ENCODE results near the gene GUCY1B1.

Gene GUCY1B1

DNA sequence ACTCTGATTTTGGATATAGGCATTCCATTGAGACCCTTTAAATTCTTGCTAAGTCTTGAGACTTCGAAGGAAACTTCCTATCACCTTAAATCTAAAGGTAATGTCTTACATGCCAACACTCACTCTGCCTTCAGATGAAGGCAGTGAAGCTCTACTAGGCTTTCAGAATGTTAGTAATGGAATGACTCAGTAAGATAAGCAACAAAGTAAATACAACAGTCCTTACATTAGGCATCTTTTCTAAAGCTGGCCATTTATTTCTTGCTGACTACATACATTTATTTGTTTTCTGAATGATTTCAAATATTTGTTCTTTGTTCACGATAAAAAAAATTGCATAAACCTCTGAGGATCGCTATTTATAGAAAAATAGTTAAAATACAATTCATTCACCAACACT lies 63.8 kb downstream of the GUCY1B1 start:
- Histone ChIP-seq H3K4me1 (ENCODE audit: low read depth, poor library complexity, severe bottlenecking) (no peaks in the 10 kb centered on the region), H3K27me3 (ENCODE audit: insufficient read depth, low read depth) (no peaks in the 10 kb centered on the region), H3K4me2 (no peak overlapping the region), H3K27ac (no peak overlapping the region), H3K9ac (no peak overlapping the region), H3K36me3 (ENCODE audit: insufficient read depth) (no peaks in the 10 kb centered on the region), H3K79me2 (ENCODE audit: insufficient read depth, low read depth) (no peaks in the 10 kb centered on the region), H3K4me3 (IDR thresholded peaks at IDR 0.05; ENCODE audit: insufficient read depth, low read depth, low read length) (no peak overlapping the region), H2AFZ (ENCODE audit: low read depth) (no peak overlapping the region), H4K20me1 (ENCODE audit: insufficient read depth) (no peaks in the 10 kb centered on the region)
- TF ChIP-seq, protein P1, sequence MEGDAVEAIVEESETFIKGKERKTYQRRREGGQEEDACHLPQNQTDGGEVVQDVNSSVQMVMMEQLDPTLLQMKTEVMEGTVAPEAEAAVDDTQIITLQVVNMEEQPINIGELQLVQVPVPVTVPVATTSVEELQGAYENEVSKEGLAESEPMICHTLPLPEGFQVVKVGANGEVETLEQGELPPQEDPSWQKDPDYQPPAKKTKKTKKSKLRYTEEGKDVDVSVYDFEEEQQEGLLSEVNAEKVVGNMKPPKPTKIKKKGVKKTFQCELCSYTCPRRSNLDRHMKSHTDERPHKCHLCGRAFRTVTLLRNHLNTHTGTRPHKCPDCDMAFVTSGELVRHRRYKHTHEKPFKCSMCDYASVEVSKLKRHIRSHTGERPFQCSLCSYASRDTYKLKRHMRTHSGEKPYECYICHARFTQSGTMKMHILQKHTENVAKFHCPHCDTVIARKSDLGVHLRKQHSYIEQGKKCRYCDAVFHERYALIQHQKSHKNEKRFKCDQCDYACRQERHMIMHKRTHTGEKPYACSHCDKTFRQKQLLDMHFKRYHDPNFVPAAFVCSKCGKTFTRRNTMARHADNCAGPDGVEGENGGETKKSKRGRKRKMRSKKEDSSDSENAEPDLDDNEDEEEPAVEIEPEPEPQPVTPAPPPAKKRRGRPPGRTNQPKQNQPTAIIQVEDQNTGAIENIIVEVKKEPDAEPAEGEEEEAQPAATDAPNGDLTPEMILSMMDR (conservative IDR thresholded peaks at IDR 0.05; ENCODE audit: low read depth, low read length) = no peak

DNA sequence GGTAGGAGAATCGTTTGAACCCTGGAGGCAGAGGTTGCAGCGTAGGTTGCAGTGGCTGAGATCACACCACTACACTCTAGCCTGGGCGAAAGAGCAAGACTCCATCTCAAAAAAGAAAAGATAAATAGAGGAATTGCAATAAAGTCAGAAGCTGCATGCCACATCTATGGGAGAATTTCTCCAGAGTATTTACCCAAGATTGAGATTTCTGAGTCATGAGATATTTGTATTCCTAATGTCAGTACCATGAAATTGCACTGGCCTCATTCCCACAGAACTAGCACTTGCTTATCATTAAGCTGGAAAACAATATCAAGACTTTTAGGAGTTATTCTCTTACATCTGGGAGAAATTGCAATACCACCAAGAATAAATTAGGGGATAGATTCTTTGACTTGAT lies 69.8 kb downstream of the GUCY1B1 start:
- Histone ChIP-seq H3K27ac (no peak overlapping the region), H4K20me1 (ENCODE audit: insufficient read depth) (no peaks in the 10 kb centered on the region), H3K4me2 (no peak overlapping the region), H2AFZ (ENCODE audit: low read depth) (no peak overlapping the region), H3K4me3 (IDR thresholded peaks at IDR 0.05; ENCODE audit: insufficient read depth, low read depth, low read length) (no peak overlapping the region), H3K36me3 (ENCODE audit: insufficient read depth) (no peaks in the 10 kb centered on the region), H3K4me1 (ENCODE audit: low read depth, poor library complexity, severe bottlenecking) (no peaks in the 10 kb centered on the region), H3K79me2 (ENCODE audit: insufficient read depth, low read depth) (no peaks in the 10 kb centered on the region), H3K27me3 (ENCODE audit: insufficient read depth, low read depth) (no peaks in the 10 kb centered on the region), H3K9ac (no peak overlapping the region)
- TF ChIP-seq, protein P1 (conservative IDR thresholded peaks at IDR 0.05; ENCODE audit: low read depth, low read length) = no peak

DNA sequence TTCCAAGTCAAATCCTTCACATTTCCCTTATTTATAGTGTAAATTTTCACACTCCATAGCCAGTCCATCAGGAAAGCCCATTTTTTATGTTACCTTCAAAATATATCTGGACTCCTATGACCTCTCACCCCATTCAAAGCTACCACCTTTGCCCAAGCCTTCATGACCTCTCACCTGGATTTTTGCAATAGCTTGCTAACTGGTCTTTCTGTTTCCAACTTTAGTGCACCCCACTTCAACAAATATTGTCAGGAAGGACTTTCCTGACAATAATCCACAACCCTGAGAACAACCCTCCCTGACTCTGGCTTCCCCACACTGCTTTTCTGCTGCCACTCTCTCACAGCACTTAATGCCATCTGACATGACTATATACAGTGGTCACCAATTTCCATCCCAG lies 73.8 kb downstream of the GUCY1B1 start:
- Histone ChIP-seq H2AFZ (ENCODE audit: low read depth) (no peak overlapping the region), H3K9ac (no peak overlapping the region), H3K4me1 (ENCODE audit: low read depth, poor library complexity, severe bottlenecking) (no peaks in the 10 kb centered on the region), H3K4me3 (IDR thresholded peaks at IDR 0.05; ENCODE audit: insufficient read depth, low read depth, low read length) (no peak overlapping the region), H3K27me3 (ENCODE audit: insufficient read depth, low read depth) (no peaks in the 10 kb centered on the region), H3K79me2 (ENCODE audit: insufficient read depth, low read depth) (no peaks in the 10 kb centered on the region), H3K36me3 (ENCODE audit: insufficient read depth) (no peaks in the 10 kb centered on the region), H4K20me1 (ENCODE audit: insufficient read depth) (no peaks in the 10 kb centered on the region), H3K27ac (no peak overlapping the region), H3K4me2 (no peak overlapping the region)
- TF ChIP-seq, protein P1 (conservative IDR thresholded peaks at IDR 0.05; ENCODE audit: low read depth, low read length) = no peak

DNA sequence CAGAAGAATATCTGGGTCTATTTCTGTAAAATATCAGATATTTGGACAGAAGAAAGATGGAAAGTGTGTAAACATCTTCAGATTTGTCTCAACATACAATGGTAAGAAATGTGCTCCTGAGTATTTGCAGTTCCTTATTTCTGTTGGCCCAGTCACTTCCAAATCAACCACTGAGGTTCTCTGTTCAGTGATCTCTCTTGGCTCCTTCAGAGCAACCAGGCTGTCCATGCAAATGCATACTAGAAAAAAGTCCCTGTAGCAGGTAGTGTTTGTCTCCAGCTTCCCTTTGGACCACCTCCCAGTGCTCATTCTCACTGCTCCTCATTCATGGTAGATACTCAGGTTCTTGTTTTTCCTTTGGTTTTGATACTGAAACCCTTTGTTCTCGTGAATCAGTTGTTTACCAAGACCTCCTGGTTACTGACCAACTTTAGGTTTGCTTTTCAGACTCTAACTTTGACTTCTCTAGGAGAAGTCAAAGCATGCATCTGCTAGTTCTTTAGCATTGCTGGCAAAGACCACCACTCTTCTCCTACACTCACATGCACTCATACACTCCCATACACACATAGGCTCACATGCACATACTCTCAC lies 78.5 kb downstream of the GUCY1B1 start:
- no peak overlapping the region for H2AFZ ChIP-seq (ENCODE audit: low read depth)
- no peaks in the 10 kb centered on the region for H3K4me1 ChIP-seq (ENCODE audit: low read depth, poor library complexity, severe bottlenecking)
- TF ChIP-seq, protein P1 (conservative IDR thresholded peaks at IDR 0.05; ENCODE audit: low read depth, low read length) = no peak
- H3K27ac ChIP-seq = no peak overlapping the region
- no peak overlapping the region for H3K4me2 ChIP-seq
- H3K79me2 ChIP-seq (ENCODE audit: insufficient read depth, low read depth) = no peaks in the 10 kb centered on the region
- no peak overlapping the region for H3K4me3 ChIP-seq (IDR thresholded peaks at IDR 0.05; ENCODE audit: insufficient read depth, low read depth, low read length)
- H4K20me1 ChIP-seq (ENCODE audit: insufficient read depth) = no peaks in the 10 kb centered on the region
- H3K27me3 ChIP-seq (ENCODE audit: insufficient read depth, low read depth) = no peaks in the 10 kb centered on the region
- H3K36me3 ChIP-seq (ENCODE audit: insufficient read depth) = no peaks in the 10 kb centered on the region
- no peak overlapping the region for H3K9ac ChIP-seq
